ENCODE results near the gene IL11.

IL11 gene

GRCh38 chr19:55315956-55316525 is 54.2 kb downstream of the IL11 start:
- Histone ChIP-seq H3K36me3 (ENCODE audit: control insufficient read depth in 4 of 4, insufficient read depth in 4 of 4, low read length in 3 of 4) (peaks cover 0 to 21% (median 7%) of the 10 kb centered on the region in 4 experiments), H3K9me3 (ENCODE audit: control extremely low read depth in 1 of 5, control insufficient read depth in 4 of 5, insufficient read depth in 2 of 5, low read depth in 1 of 5, low read length in 4 of 5) (peaks cover 0 to 2% (median 0%) of the 10 kb centered on the region in 5 experiments), H3K27ac (ENCODE audit: insufficient read depth in 1 of 2, low read depth in 1 of 2, low read length in 2 of 2, poor library complexity in 1 of 2, severe bottlenecking in 2 of 2) (no peak overlapping the region), H3K4me3 (ENCODE audit: control insufficient read depth in 1 of 7, extremely low read depth in 1 of 7, insufficient read depth in 4 of 7, low read depth in 2 of 7, low read length in 6 of 7) (no peak overlapping the region), H3K27me3 (replicated peaks in 2 of 5; ENCODE audit: control insufficient read depth in 4 of 5, insufficient read depth in 5 of 5, low read length in 4 of 5) (no peaks in the 10 kb centered on the region), H3K4me1 (ENCODE audit: control extremely low read depth in 1 of 4, control insufficient read depth in 4 of 4, insufficient read depth in 4 of 4, low read length in 3 of 4) (peaks cover 0 to 13% (median 7%) of the 10 kb centered on the region in 4 experiments)
- POLR2A ChIA-PET, result no interaction called here
- WGBS (ENCODE audit: insufficient coverage), result 94% methylated on average over 12 of the region's 13 CpGs
- no peak for DNase-seq
- CTCF ChIA-PET, result no interaction called here

DNA sequence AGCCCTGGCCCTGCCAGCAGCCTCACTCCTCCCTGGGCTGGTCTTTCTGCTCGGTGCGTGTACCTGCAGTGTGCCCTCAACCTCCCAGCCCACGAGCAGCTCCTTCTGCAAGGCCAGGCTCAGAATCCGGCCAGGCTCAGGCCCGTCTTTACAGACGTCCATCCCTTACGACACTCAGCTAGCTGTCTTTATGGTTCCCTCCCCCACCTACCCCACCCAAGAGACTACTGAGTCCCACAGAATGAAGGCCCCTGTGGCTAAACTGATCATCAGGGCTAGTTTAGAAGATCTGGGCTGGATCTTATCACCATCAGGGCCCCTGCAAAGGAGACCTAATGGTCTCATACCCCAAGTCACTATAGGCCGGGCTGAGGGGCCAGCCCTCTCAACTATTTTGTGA is 55.9 kb downstream of the IL11 start:
- no peak for DNase-seq
- Histone ChIP-seq H3K36me3 (ENCODE audit: control insufficient read depth in 4 of 4, insufficient read depth in 4 of 4, low read length in 3 of 4) (peaks cover 0 to 27% (median 8%) of the 10 kb centered on the region in 4 experiments), H3K4me1 (ENCODE audit: control extremely low read depth in 1 of 4, control insufficient read depth in 4 of 4, insufficient read depth in 4 of 4, low read length in 3 of 4) (no peaks in the 10 kb centered on the region), H3K27ac (ENCODE audit: insufficient read depth in 1 of 2, low read depth in 1 of 2, low read length in 2 of 2, poor library complexity in 1 of 2, severe bottlenecking in 2 of 2) (no peak overlapping the region), H3K27me3 (replicated peaks in 2 of 5; ENCODE audit: control insufficient read depth in 4 of 5, insufficient read depth in 5 of 5, low read length in 4 of 5) (no peaks in the 10 kb centered on the region), H3K9me3 (ENCODE audit: control extremely low read depth in 1 of 5, control insufficient read depth in 4 of 5, insufficient read depth in 2 of 5, low read depth in 1 of 5, low read length in 4 of 5) (peaks cover 0 to 2% (median 0%) of the 10 kb centered on the region in 5 experiments), H3K4me3 (ENCODE audit: control insufficient read depth in 1 of 7, extremely low read depth in 1 of 7, insufficient read depth in 4 of 7, low read depth in 2 of 7, low read length in 6 of 7) (no peak overlapping the region)
- WGBS (ENCODE audit: insufficient coverage), result 97% methylated on average over 4 of the region's 8 CpGs
- CTCF ChIA-PET, result interaction anchor here (0.9 kb wide), 1 partner anchor 34 kb away, joined by 4 read pairs; no protein-coding TSS in a partner anchor
- POLR2A ChIA-PET, result no interaction called here

All from common myeloid progenitor, CD34-positive (primary cell).